ENCODE measurements around the gene SIPA1L3. TPM values are rescaled to one million over a fixed set of nuclear protein-coding genes. Genes with fewer than 3 reads are reported as not detected.

The SIPA1L3 gene
- total and polyA plus RNA-seq, 10 of the 15 experiments (the other 5 are each of a cell fraction or from before 2014, with no cell fraction given): 0.24 to 66.2 (median 19.1) TPM

- ChIA-PET RAD21 (ENCODE audit: unreplicated experiment) (interaction anchor here (0.5 kb wide), 1 partner anchor 9 kb away, joined by 3 read pairs; no protein-coding TSS in a partner anchor), POLR2A (interaction anchor here (1.7 kb wide), 1 partner anchor 9 kb away, joined by 5 read pairs; no protein-coding TSS in a partner anchor), CTCF (no interaction called here), SMC1A (ENCODE audit: uncharacterized antibody, unreplicated experiment) (interaction anchor here (1.3 kb wide), 1 partner anchor 92 kb away, joined by 3 read pairs; no protein-coding TSS in a partner anchor)
- DNase-seq (ENCODE audit: low read depth, low spot score) (no peak), ATAC-seq (no peak), FAIRE-seq (no peak)
- H3K4me3 ChIP-seq: no peak overlapping the region
- H2AFZ ChIP-seq (ENCODE audit: control insufficient read depth, low read depth, low read length): no peak overlapping the region
- H3K27ac ChIP-seq (ENCODE audit: control insufficient read depth, insufficient read depth): no peak overlapping the region
- no peaks in the 10 kb centered on the region for H3K27me3 ChIP-seq (replicated peaks in 1 of 2; ENCODE audit: control insufficient read depth in 2 of 2, insufficient read depth in 2 of 2, low read length in 1 of 2)
- no peak overlapping the region for H3K4me2 ChIP-seq (ENCODE audit: control insufficient read depth, insufficient read depth)
- TF ChIP-seq TAF1 (IDR thresholded peaks at IDR 0.05; ENCODE audit: borderline replicate concordance, low read depth, low read length): no peak
- no peak for TF ChIP-seq USF2 (IDR thresholded peaks at IDR 0.05; ENCODE audit: borderline replicate concordance, low read depth, low read length)
- no peak for TF ChIP-seq IKZF1 (conservative IDR thresholded peaks at IDR 0.05)
- no peak for TF ChIP-seq SMAD5 (IDR thresholded peaks at IDR 0.05; ENCODE audit: low read depth)
- no peak for TF ChIP-seq ZSCAN29 (IDR thresholded peaks at IDR 0.05)
- no peak for TF ChIP-seq MAX (IDR thresholded peaks at IDR 0.05; ENCODE audit: low read depth, low read length)
- no peak for TF ChIP-seq JUNB (IDR thresholded peaks at IDR 0.05)
- TF ChIP-seq POU2F2 (IDR thresholded peaks at IDR 0.05; ENCODE audit: borderline replicate concordance, low read depth, low read length): no peak
- no peak for TF ChIP-seq ZBTB11 (CRISPR knock-in tag; IDR thresholded peaks at IDR 0.05)
- no peak for TF ChIP-seq EGR1 (IDR thresholded peaks at IDR 0.05; ENCODE audit: borderline replicate concordance in 1 of 2, low read depth in 2 of 2, low read length in 2 of 2)
- no peak for TF ChIP-seq GABPA (IDR thresholded peaks at IDR 0.05; ENCODE audit: low read depth)
- peaks cover 2 to 4% of the 10 kb centered on the region in 2 experiments; a peak in 3 of 4 replicates for H3K36me3 ChIP-seq (ENCODE audit: control insufficient read depth in 2 of 2, insufficient read depth in 2 of 2, low read length in 1 of 2)
- no peak overlapping the region for H3K9ac ChIP-seq (ENCODE audit: control insufficient read depth, insufficient read depth, low read length)
- in situ Hi-C loops (cut with MboI) (no loop called here), intact Hi-C loops (cut with micrococcal nuclease; ENCODE audit: unreplicated experiment) (no loop called here)
- BruUV-seq (replicated peaks): no TSS peak
- no peaks in the 10 kb centered on the region; the same call in 1 of the 2 replicates for H3K4me1 ChIP-seq (ENCODE audit: control insufficient read depth, insufficient read depth, low read length)
- 85% methylated on average over 12 of the region's 12 CpGs for WGBS (ENCODE audit: insufficient coverage, insufficient replicate concordance, low lambda C conversion rate, missing lambda C conversion rate)
- H4K20me1 ChIP-seq (ENCODE audit: control insufficient read depth, insufficient read depth): no peaks in the 10 kb centered on the region
- no peaks in the 10 kb centered on the region for H3K9me3 ChIP-seq (replicated peaks; ENCODE audit: control insufficient read depth, insufficient read depth, low read length)
- H3K79me2 ChIP-seq (ENCODE audit: control insufficient read depth, insufficient read depth, low read length): peaks cover 35% of the 10 kb centered on the region
Observed at GRCh38 chr19:38023671-38024541, 116.9 kb downstream of the SIPA1L3 start.

Data from GM12878 (cell line).